Fibroblast of skin of left biceps (primary cell): ENCODE measurements around the gene GPR45.
A peak's percentile ranks its signal among the peaks of the same experiment; 100 is the strongest.
"Not testable (repeated sequence)": the region's sequence is repeated elsewhere in the genome, so short reads cannot be mapped to it uniquely, and the experiment has no call there.

Experiments
- DNase-seq, 2 experiments: peaks; one replicate each; pipeline ENCODE4 v3.0.0-alpha.2; 2013; ENCODE audit warnings: low read depth in 2 of 2

The GPR45 gene

DNA sequence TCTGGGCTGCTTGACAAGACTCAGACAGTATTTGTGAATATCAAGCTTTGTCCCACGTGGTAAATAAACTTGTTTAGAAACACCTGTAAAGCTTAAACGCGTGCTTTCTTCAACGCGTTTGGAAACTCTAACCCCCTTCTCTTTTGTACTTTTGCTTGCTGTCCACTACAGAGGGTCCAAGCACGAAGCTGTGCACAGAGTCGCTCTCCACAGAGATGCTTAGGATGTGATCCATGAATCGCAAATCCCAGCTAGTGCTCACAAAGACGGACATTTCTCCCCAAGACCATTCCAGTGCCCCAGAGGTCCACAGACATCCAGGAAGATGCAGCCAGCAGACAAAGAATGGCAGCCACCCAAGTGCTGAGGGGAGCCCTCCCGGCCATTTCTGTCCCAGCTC is at the start of gene GPR45:
GPR45 (plus strand) TSS at position 301 of the 400 bp plus-strand sequence. CDS start 116 bp downstream, outside the sequence.
- no peak for DNase-seq

DNA sequence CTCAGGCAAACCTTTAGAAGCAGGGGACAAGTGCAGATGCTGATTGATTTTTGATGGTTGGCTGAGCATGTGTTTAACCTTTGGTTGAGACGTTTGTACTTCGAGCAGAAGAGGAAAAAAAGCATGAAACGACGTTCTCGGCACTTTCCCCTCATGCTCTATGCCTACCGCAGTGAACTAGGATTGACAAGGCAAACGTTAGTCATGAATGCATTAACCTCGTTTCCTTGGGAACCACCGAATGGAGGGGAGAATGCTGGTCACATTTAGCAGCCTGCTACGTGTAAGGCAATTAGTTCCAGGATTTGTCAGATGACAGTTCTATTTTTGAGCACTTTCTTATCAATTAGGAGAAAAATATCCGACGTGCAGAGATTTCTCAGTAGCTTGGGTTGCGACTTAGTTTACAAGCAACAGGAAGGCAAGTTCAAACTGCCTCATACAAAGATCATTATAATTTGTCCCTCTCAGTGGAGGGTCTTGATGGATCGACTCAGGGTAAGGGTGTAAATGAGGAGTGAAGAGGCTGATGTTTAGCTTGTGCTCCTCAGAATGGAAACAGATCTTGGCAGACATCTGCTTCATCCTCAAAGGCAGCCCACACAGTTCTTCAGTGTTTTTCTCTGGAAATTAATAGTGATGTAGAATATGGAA is 47.4 kb upstream of the GPR45 start:
- DNase-seq, result no peak

GRCh38 chr2:105196651-105197050 is 44.9 kb upstream of the GPR45 start:
- no peak for DNase-seq

- no peak for DNase-seq
Observed at GRCh38 chr2:105215586-105216192, 25.9 kb upstream of the GPR45 start.

DNA sequence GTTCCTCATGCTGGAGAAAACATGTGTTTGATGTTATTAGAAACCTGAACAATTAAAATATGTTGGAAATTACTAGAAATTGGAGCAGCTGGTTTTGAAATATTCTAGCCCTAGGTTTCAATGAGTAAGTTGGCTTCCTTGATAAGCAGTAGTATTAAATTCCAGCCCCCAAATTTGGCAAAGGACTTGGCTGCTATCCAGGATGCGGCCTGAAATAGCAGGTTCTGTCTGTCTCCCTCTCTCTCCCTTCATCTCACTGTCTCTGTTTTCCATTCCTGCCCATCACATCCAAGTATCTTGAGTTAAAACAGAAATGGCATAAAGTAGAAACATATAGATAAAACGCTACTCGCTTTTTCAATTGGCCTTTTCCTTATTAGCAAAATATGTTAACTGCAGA is 20.9 kb upstream of the GPR45 start:
- no peak for DNase-seq

- DNase-seq, result no peak
Observed at GRCh38 chr2:105224444-105224843, 17.1 kb upstream of the GPR45 start.

- DNase-seq, result no peak
Observed at GRCh38 chr2:105231232-105231619, 10.3 kb upstream of the GPR45 start.

GRCh38 chr2:105235388-105236059 is 6.0 kb upstream of the GPR45 start:
- DNase-seq, result peak; percentile 47

DNA sequence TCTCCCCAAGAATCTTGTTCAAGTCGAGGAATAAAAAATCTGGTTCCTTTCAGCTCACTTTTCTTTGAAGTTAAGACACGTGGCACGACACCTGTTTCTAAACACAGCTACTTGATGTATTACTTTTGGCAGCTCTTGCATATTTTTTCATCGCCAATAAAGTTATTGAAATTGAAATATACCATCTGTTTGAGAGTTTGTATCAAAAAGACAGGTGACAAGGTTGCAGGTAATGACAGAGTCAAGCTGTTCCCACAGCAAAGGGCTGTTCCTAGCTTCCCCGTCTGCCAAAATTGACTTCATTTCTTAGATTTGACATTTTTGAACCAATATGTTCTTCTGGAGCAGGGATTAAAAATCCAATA is 5.5 kb upstream of the GPR45 start:
- DNase-seq, result no peak

DNA sequence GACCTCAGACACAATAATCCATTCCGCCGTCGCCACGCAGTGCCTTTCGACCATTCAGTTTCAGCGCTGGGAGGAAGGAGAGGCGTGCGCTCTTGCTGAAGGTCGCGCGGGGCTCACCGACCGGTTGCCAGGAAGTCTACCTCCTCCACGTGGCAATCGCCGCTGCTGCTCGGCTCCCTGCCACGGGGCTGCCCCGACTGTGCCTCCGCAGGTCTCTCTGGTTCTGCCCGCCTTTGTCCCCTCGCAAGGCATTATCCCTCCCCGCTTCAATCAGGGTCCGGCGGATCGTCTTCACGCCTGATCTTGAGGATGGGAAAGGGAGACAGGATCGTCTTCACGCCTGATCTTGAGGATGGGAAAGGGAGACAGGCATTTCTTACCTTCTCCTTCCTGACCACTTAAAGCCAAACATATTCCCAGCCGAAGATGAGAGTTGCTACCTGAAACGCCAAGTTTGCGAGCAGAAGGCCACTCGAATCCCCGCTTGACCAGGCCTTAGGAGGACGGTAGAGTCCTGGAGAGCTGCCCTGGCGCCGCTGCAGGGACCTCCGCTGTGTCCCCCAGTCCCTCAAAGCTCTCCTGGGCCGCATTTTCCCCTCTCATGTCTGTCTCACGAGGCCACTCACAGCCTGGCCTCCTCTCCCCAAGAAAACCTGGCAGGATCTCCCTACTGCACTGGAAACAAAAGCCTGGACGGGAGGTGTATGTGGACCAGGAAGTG is 4.3 kb upstream of the GPR45 start:
- DNase-seq, result no peak

- no peak for DNase-seq
Observed at GRCh38 chr2:105238664-105239240, 2.8 kb upstream of the GPR45 start.

- peak; percentile 81 to 82 for DNase-seq
Observed at GRCh38 chr2:105239924-105240323, 1.6 kb upstream of the GPR45 start.

DNA sequence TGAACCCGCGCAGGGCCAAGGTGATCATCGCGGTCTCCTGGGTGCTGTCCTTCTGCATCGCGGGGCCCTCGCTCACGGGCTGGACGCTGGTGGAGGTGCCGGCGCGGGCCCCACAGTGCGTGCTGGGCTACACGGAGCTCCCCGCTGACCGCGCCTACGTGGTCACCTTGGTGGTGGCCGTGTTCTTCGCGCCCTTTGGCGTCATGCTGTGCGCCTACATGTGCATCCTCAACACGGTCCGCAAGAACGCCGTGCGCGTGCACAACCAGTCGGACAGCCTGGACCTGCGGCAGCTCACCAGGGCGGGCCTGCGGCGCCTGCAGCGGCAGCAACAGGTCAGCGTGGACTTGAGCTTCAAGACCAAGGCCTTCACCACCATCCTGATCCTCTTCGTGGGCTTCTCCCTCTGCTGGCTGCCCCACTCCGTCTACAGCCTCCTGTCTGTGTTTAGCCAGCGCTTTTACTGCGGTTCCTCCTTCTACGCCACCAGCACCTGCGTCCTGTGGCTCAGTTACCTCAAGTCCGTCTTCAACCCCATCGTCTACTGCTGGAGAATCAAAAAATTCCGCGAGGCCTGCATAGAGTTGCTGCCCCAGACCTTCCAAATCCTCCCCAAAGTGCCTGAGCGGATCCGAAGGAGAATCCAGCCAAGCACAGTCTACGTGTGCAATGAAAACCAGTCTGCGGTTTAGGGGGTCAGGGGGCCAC is 897 bp downstream of the GPR45 start:
- no peak for DNase-seq

DNA sequence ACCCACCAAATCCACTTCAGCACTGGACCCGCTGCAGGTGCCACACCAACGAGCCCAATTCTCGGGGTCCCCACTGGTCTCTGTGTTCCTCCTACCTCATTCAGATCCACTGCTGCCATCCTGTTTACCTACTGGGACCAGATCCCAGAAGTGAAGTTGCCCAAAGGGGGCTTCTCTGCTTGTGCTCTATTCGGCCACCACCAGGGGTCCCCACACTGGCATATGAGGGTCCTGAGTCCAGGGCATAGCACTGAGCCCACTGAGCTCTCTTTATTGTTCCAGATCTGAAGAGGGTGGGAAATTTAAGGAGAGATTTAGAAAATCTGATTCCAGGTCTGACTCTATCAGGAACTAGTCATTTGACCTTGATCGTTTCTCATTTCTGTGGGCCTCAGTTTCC is 2.4 kb downstream of the GPR45 start:
- DNase-seq, result no peak

GRCh38 chr2:105244451-105244850 is 2.9 kb downstream of the GPR45 start:
- no peak for DNase-seq

GRCh38 chr2:105248316-105249070 is 7.0 kb downstream of the GPR45 start:
- DNase-seq, result peak in 1 of 2 experiments; percentile 24

DNA sequence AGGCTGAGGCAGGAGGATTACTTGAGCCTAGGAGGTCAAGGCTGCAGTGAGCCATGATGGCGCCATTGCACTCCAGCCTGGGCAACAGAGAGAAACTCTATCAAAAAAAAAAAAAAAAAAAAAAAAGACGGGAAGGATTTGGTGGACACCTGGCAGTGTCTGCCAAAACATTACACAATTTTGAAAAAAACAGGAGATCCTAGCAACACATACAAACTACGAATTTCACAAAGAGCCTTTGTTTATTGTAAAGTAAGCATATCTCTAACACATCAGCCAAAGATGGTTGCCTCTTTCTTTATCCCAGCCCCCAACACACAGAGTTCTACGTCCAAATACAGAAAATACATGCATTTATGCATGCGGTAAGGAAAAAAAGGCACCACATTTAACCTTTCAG is 7.6 kb downstream of the GPR45 start:
- DNase-seq, result no peak

DNA sequence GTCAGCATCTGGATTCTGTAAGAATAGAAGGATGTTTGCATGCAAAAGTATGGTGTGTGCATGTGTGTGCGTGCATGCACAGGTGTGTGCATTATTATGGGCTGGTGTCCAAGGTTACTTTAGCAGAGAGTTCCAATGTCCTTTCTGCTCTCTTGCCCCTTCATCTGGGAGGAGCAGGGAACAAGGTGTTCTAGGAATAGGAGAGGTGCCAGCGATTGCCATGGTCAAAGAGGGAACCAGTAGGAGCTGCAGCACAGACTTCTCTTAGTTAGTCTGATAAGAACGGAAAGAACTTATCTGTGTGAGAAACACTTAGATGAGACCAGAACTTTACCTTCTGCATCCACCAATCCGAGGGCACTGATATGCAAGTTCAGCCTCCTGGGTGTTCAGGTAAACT is 8.3 kb downstream of the GPR45 start:
- DNase-seq, result no peak

- DNase-seq, result not testable (repeated sequence)
Observed at GRCh38 chr2:105251016-105251648, 9.6 kb downstream of the GPR45 start.

DNA sequence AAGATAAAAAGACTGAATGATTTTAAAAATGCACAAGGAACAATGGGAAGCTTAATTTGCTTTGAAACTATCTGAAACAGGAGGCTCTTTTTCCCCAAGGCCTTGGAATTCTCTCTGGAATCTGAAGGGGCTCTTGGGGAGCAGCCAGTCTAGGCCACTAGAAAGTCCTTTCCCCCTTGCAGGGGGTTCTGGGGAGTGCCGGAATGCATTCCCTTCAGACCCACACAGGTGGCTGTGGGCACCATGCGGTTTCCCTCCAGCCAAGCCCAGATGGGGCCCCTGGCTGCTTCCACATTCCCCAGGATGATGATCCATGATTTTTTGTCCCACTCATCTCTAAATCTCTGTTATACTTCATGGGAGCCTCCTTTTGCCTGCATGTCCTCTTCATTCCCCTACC is 10.7 kb downstream of the GPR45 start:
- DNase-seq, result peak in 1 of 2 experiments; percentile 26
